GM21526 (cell line): Measurements from ENCODE around the gene PTP4A1.

Experiments
- ATAC-seq: cut with Tn5 transposase; IDR thresholded peaks from one replicate; pipeline ENCODE4 v1.9.1; 2021; ENCODE audit warnings: moderate library complexity; ENCODE audit not compliant: unreplicated experiment, low FRiP score

PTP4A1 gene

GRCh38 chr6:63554782-63555181, 17.5 kb upstream of the PTP4A1 start:
- ATAC-seq, result no peak

DNA sequence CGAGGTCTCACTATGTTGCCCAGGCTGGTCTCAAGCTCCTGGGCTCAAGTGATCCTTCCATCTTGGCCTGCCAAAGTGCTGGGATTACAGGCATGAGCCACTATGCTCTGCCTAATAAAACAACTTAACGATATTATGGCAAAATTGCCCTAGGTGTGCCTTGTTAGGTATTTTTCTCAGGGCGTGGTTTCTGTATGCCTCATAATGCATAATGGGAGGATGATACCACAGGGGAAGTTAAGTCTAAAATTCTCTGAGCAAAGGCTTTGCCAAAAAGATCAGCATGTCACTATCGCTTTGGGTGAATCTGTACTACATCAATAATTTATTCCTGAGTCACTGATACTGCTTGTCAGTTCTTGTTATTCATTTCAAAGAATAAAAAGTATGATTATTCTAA, 15.9 kb upstream of the PTP4A1 start:
- ATAC-seq, result no peak

GRCh38 chr6:63558278-63558677, 14.0 kb upstream of the PTP4A1 start:
- ATAC-seq, result peak; percentile 59

GRCh38 chr6:63560801-63561287, 11.4 kb upstream of the PTP4A1 start:
- ATAC-seq, result no peak

- ATAC-seq, result no peak
Observed at GRCh38 chr6:63561288-63561687, 11.0 kb upstream of the PTP4A1 start.

GRCh38 chr6:63563235-63563634, 9.0 kb upstream of the PTP4A1 start:
- ATAC-seq, result no peak

GRCh38 chr6:63565058-63565726, 7.1 kb upstream of the PTP4A1 start:
- ATAC-seq, result no peak

DNA sequence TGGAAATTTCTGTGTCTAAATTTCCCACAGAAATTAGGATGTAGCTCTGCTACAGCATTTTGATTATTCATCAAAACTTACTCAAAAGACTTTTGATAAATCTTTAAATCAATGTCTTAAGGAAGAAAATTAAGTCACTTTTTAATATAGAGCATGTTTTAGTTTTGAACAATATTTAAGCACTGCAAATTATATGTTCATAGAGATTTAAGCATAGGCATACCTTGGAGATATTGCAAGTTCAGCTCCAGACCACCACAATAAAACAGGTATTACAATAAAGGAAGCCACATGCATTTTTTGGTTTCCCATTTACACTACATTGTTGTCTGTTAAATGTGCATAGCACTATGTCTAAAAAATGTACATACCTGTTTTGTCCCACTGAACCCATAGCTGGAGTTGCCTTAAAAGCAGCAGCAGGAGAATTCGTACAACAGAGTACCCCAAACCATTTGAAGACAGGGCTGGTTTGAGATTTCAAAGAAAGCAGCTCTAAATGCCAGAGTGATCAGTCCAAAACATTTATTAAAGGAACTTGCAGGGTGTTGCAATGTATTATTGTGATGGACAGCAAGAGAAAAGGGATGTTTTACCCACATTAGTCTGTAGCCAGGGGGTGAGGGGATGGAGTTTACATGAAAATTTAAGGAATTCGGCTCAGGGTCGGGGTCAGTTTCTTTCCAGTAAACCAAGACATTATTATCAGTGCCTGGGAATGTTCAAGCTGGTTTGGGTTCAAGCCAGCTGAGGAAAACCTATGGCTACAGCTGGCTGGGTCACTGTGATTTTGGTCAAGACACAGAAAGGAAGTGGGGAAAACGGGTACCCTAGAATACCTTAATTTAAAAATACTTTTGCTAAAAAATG, 6.3 kb upstream of the PTP4A1 start:
- ATAC-seq, result no peak

DNA sequence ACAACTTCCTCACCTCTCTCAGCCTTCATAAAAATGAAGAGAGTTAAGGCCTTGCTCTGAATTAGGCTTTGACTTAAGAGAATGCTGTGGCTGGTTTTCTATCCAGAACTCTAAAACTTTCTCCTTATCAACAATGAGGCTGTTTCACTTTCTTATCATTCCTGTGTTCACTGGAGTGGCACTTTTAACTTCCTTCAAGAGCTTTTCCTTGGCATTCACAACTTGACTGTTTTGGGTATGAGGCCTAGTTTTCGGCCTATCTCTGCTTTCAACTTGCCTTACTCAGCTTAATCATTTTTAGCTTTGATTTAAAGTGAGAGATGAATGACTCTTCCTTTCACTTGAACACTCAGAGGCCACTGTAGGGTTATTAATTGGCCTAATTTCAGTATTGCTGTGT, 4.3 kb upstream of the PTP4A1 start:
- no peak for ATAC-seq

GRCh38 chr6:63571361-63572043, 778 bp upstream of the PTP4A1 start:
- peak; percentile 0 for ATAC-seq

DNA sequence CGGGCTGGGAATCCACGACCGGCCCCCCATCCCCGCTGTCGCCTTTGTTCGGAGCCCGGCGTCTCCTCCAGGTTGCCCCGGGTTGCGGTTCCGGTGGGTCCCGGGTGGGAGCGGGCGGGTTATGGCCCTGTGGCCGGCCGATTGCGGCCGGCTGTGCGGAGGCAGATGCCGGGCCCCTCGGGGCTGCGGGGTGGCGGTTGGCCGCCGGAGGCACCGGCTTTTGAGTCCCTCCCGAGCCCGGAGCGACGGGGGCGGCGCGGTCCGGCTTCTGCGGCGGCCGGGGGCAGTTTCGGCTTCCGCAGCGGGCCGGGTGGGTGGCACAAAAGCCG, 431 bp downstream of the PTP4A1 start:
- ATAC-seq, result peak; percentile 0

DNA sequence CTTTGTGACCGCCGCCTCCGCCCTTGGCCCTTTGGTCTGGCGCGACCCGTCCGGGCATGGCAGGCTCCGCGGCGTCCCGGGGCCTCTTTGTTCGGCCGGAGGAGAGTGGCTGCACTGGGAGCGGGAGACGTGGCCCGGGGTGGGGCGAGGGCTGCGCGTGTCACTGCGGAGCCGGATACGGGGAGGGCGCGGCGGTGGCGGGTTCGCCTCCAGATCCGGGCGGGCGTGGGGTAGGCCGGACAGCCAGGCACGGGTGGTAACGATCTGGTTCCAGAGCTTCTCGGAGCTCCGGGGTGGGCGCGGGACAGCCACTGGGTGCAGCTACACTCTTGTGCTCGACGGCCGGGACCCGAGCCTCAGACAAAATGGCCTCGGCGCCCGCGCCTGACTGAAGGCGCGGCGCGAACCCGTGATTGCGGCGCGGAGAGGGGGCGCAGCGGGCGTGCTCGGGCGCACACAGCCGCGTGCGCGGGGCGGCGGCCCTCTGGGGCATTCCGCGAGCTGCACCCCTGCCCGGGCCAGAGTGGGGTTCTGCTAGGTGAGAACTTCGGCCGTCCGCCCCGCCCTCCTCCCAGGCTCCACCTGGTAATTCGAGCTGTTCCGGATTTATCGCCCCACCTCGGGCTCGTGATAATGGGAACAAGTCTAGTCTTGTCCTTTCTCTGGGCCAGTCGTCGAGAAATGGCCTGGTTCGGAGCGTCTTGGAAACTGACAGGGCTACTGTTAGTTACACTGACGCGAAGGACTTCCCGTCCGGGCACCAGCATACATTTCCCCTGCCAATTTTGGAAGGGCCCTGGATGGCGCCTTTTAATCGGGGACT, 1.0 kb downstream of the PTP4A1 start:
- ATAC-seq, result peak; percentile 48

- ATAC-seq, result peak; percentile 16
Observed at GRCh38 chr6:63573899-63574553, 1.7 kb downstream of the PTP4A1 start.

- ATAC-seq, result no peak
Observed at GRCh38 chr6:63574554-63574900, 2.2 kb downstream of the PTP4A1 start.

- no peak for ATAC-seq
Observed at GRCh38 chr6:63576147-63576772, 4.0 kb downstream of the PTP4A1 start.

DNA sequence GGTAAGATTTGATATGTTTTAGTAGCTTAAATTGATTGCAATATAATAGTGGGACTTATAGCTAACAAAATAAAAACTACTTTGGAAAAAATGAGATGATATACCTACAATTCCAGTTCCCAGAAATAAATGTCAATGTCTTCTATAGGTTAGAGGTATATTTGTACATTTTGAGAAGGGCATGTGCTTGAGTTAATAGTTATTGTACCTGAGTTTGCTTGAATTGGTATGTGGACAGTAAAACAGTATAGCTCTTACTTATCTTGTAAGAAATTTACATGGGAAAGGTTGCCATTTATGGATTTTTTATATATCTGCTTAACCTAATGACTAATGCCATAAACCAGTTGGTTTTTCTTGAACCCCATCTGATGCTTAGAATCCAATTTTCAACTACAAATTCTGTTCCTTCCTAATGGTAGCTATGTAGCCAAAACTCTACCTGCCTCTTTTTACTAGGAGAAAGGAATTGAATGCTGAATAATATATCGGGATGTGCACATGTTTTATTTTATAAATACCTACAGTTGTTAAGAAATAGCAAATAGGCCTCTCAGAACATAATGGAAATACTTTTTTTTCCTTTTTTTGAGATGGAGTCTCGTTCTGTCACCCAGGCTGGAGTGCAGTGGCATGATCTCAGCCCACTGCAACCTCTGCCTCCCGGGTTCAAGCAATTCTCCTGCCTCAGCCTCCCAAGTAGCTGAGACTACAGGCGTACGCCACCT, 4.9 kb downstream of the PTP4A1 start:
- ATAC-seq, result no peak

DNA sequence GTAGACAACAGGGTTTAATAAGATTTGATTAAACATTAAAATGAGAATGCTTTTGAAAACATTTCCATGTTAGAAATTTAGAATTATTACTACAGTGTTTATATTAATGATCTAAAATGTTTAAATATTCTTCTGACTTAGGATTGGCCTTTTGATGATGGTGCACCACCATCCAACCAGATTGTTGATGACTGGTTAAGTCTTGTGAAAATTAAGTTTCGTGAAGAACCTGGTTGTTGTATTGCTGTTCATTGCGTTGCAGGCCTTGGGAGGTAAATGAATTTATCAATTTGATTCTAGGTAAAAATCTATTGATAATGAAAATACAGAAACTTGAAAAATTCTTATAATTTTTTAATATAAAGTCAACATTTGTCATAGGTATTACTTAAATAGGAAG, 6.5 kb downstream of the PTP4A1 start:
- ATAC-seq, result no peak

- no peak for ATAC-seq
Observed at GRCh38 chr6:63579937-63580703, 7.8 kb downstream of the PTP4A1 start.

- no peak for ATAC-seq
Observed at GRCh38 chr6:63580704-63580961, 8.4 kb downstream of the PTP4A1 start.
